Dendritic cell treated with granulocyte-macrophage colony-stimulating factor and Interleukin-4, amounts not matched to agents 40 ng/mL and 50 ng/mL, for 4 days (primary cell): ENCODE data around the gene MTRFR.

Experiments used
- H3K27ac Mint-ChIP-seq: one replicate; pipeline ENCODE4 v1.8.0; 2022; ENCODE audit warnings: mild to moderate bottlenecking, mixed read lengths
- H3K27me3 Mint-ChIP-seq: one replicate; pipeline ENCODE4 v1.8.0; 2022; ENCODE audit warnings: mild to moderate bottlenecking, mixed read lengths
- H3K36me3 Mint-ChIP-seq: one replicate; pipeline ENCODE4 v1.8.0; 2022; ENCODE audit warnings: low read depth, mixed read lengths
- H3K4me1 Mint-ChIP-seq: one replicate; pipeline ENCODE4 v1.8.0; 2022; ENCODE audit warnings: low read depth, mixed read lengths
- H3K4me3 Mint-ChIP-seq: one replicate; pipeline ENCODE4 v1.8.0; 2022; ENCODE audit warnings: mild to moderate bottlenecking, moderate library complexity, mixed read lengths
- H3K9me3 Mint-ChIP-seq: one replicate; pipeline ENCODE4 v1.8.0; 2022; ENCODE audit warnings: mixed read lengths
- intact Hi-C: fragments of 100-400 bp; cut with micrococcal nuclease; formaldehyde crosslinking; loops from one replicate; pipeline ENCODE4 v1.15.0; 2022

Gene MTRFR

GRCh38 chr12:123305136-123305535 lies 71.9 kb downstream of the MTRFR start:
- no peak overlapping the region for H3K27ac Mint-ChIP-seq
- intact Hi-C loops = no loop called here
- no peaks in the 10 kb centered on the region for H3K4me1 Mint-ChIP-seq
- H3K36me3 Mint-ChIP-seq = peaks cover 97% of the 10 kb centered on the region
- no peaks in the 10 kb centered on the region for H3K27me3 Mint-ChIP-seq
- H3K9me3 Mint-ChIP-seq = no peaks in the 10 kb centered on the region
- no peak overlapping the region for H3K4me3 Mint-ChIP-seq

- H3K27me3 Mint-ChIP-seq = no peaks in the 10 kb centered on the region
- H3K4me1 Mint-ChIP-seq = no peaks in the 10 kb centered on the region
- peaks cover 97% of the 10 kb centered on the region for H3K36me3 Mint-ChIP-seq
- intact Hi-C loops = no loop called here
- H3K4me3 Mint-ChIP-seq = no peak overlapping the region
- no peak overlapping the region for H3K27ac Mint-ChIP-seq
- H3K9me3 Mint-ChIP-seq = no peaks in the 10 kb centered on the region
These were observed 73.0 kb downstream of the MTRFR start for GRCh38 chr12:123306200-123306599.
